Panc1 (cell line): ENCODE results near the gene LIPE. TPM values are rescaled to one million over a fixed set of nuclear protein-coding genes. Genes with fewer than 3 reads are reported as not detected.

Experiments used
- ATAC-seq: fragments of 200-7000 bp; cut with Tn5 transposase; 2 replicates; pipeline ENCODE4 v1.9.1; 2020; ENCODE audit warnings: mild to moderate bottlenecking, moderate library complexity
- BruUV-seq: library from RNA; stranded (reverse); fragments of 400-500 nt; replicated peaks from 2 replicates; lab custom pipeline; 2021; lab: Mats Ljungman, UMichigan
- CTCF ChIA-PET: fragments of 300-600 bp; sonication (Branson Sonifier 250); formaldehyde crosslinking; loops from one replicate; lab custom pipeline; 2022; ENCODE audit warnings: antibody characterized with exemption; lab: Charles Lee
- POLR2A ChIA-PET: fragments of 300-600 bp; sonication (Branson Sonifier 250); formaldehyde crosslinking; loops from one replicate; lab custom pipeline; 2022; ENCODE audit warnings: antibody characterized with exemption; lab: Charles Lee
- DNase-seq: peaks from one replicate; pipeline ENCODE4 v3.0.0-alpha.2; 2010; ENCODE audit warnings: low read depth, low spot score
- H3K27ac ChIP-seq: 2 replicates; pipeline ENCODE4 v1.5.1; 2011; ENCODE audit warnings: mild to moderate bottlenecking, low read length, inconsistent platforms
- H3K27me3 ChIP-seq: fragments of 200-500 bp; sonication (Bioruptor generic); 2 replicates; pipeline ENCODE4 v1.6.0; 2014; ENCODE audit warnings: low read length, inconsistent platforms; ENCODE audit not compliant: control insufficient read depth, insufficient read depth
- H3K36me3 ChIP-seq: fragments of 200-500 bp; sonication (Bioruptor generic); 2 replicates; pipeline ENCODE4 v1.5.1; 2014; ENCODE audit warnings: inconsistent platforms, mild to moderate bottlenecking, low read length, moderate library complexity; ENCODE audit not compliant: control insufficient read depth, insufficient read depth
- H3K4me1 ChIP-seq: 2 replicates; pipeline ENCODE4 v1.5.1; 2011; ENCODE audit warnings: inconsistent platforms, mild to moderate bottlenecking, low read length, moderate library complexity; ENCODE audit not compliant: control insufficient read depth, insufficient read depth
- H3K4me3 ChIP-seq, 2 experiments: 2 replicates each; pipeline ENCODE4 v1.5.1; 2011 to 2012; ENCODE audit warnings: low read depth in 2 of 2, low read length in 2 of 2, mild to moderate bottlenecking in 2 of 2, inconsistent platforms in 1 of 2, moderate library complexity in 1 of 2
- H3K9me3 ChIP-seq: fragments of 200-500 bp; sonication (Bioruptor generic); 2 replicates; pipeline ENCODE4 v1.5.1; 2014; ENCODE audit warnings: low read depth, mild to moderate bottlenecking, inconsistent platforms, low read length, moderate library complexity; ENCODE audit not compliant: control insufficient read depth, insufficient read depth
- POLR2AphosphoS5 ChIP-seq: IDR thresholded peaks from 2 replicates; pipeline ENCODE4 v1.6.1; 2012; ENCODE audit warnings: mild to moderate bottlenecking, low read depth, low read length, moderate library complexity
- SIN3A ChIP-seq: IDR thresholded peaks from 2 replicates; pipeline ENCODE4 v1.6.1; 2012; ENCODE audit warnings: low read depth, mild to moderate bottlenecking, low read length, moderate library complexity, borderline replicate concordance; ENCODE audit not compliant: insufficient read depth
- TCF7L2 ChIP-seq: IDR thresholded peaks from 2 replicates; pipeline ENCODE4 v1.6.1; 2011; ENCODE audit warnings: mild to moderate bottlenecking, low read depth, low read length, inconsistent platforms
- in situ Hi-C: cut with HindIII; loops from 2 replicates; pipeline ENCODE4 v1.10.0; 2016; ENCODE audit warnings: low sequenced_read_pairs, low pct_unique_long_range_greater_than_20kb
- intact Hi-C: fragments of 100-400 bp; cut with micrococcal nuclease; formaldehyde crosslinking; loops from one replicate; pipeline ENCODE4 v1.10.0; 2022; ENCODE audit not compliant: unreplicated experiment
- total RNA-seq: library from RNA; stranded (reverse); gene quantifications from one replicate; pipeline ENCODE4 v1.2.1, GENCODE V29; 2021; ENCODE audit not compliant: unreplicated experiment
- TF ChIP-seq, protein P1 (sequence below), 2 experiments: IDR thresholded peaks; 2 replicates each; pipeline ENCODE4 v1.6.1; 2011 to 2012; ENCODE audit warnings: low read depth in 2 of 2, control low read depth in 1 of 2, low read length in 1 of 2, mild to moderate bottlenecking in 1 of 2, moderate library complexity in 1 of 2; ENCODE audit not compliant: insufficient read depth in 1 of 2
- TF ChIP-seq, protein P2 (sequence below): fragments of 450-650 bp; IDR thresholded peaks from 2 replicates; pipeline ENCODE4 v1.5.1; 2017; ENCODE audit warnings: mild to moderate bottlenecking

The LIPE gene
- total RNA-seq, 1 experiment from 2014 or later: 3.4 TPM

- Histone ChIP-seq H3K9me3 (no peaks in the 10 kb centered on the region), H3K27ac (no peak overlapping the region), H3K36me3 (no peaks in the 10 kb centered on the region), H3K27me3 (no peaks in the 10 kb centered on the region), H3K4me3 (no peak overlapping the region), H3K4me1 (no peaks in the 10 kb centered on the region)
- ATAC-seq (no peak), DNase-seq (no peak)
- in situ Hi-C loops (no loop called here), intact Hi-C loops (no loop called here)
- CTCF ChIA-PET: no interaction called here
- BruUV-seq: no TSS peak
- no peak for TF ChIP-seq TCF7L2
- TF ChIP-seq, protein P1, sequence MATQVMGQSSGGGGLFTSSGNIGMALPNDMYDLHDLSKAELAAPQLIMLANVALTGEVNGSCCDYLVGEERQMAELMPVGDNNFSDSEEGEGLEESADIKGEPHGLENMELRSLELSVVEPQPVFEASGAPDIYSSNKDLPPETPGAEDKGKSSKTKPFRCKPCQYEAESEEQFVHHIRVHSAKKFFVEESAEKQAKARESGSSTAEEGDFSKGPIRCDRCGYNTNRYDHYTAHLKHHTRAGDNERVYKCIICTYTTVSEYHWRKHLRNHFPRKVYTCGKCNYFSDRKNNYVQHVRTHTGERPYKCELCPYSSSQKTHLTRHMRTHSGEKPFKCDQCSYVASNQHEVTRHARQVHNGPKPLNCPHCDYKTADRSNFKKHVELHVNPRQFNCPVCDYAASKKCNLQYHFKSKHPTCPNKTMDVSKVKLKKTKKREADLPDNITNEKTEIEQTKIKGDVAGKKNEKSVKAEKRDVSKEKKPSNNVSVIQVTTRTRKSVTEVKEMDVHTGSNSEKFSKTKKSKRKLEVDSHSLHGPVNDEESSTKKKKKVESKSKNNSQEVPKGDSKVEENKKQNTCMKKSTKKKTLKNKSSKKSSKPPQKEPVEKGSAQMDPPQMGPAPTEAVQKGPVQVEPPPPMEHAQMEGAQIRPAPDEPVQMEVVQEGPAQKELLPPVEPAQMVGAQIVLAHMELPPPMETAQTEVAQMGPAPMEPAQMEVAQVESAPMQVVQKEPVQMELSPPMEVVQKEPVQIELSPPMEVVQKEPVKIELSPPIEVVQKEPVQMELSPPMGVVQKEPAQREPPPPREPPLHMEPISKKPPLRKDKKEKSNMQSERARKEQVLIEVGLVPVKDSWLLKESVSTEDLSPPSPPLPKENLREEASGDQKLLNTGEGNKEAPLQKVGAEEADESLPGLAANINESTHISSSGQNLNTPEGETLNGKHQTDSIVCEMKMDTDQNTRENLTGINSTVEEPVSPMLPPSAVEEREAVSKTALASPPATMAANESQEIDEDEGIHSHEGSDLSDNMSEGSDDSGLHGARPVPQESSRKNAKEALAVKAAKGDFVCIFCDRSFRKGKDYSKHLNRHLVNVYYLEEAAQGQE (IDR thresholded peaks at IDR 0.05; ENCODE audit: insufficient read depth in 1 of 2, low read depth in 2 of 2, low read length in 1 of 2): no peak
- no peak for TF ChIP-seq POLR2AphosphoS5
- TF ChIP-seq, protein P2, sequence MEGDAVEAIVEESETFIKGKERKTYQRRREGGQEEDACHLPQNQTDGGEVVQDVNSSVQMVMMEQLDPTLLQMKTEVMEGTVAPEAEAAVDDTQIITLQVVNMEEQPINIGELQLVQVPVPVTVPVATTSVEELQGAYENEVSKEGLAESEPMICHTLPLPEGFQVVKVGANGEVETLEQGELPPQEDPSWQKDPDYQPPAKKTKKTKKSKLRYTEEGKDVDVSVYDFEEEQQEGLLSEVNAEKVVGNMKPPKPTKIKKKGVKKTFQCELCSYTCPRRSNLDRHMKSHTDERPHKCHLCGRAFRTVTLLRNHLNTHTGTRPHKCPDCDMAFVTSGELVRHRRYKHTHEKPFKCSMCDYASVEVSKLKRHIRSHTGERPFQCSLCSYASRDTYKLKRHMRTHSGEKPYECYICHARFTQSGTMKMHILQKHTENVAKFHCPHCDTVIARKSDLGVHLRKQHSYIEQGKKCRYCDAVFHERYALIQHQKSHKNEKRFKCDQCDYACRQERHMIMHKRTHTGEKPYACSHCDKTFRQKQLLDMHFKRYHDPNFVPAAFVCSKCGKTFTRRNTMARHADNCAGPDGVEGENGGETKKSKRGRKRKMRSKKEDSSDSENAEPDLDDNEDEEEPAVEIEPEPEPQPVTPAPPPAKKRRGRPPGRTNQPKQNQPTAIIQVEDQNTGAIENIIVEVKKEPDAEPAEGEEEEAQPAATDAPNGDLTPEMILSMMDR: no peak
- TF ChIP-seq SIN3A: no peak
- POLR2A ChIA-PET: no interaction called here
Measured at GRCh38 chr19:42368765-42369164, 58.4 kb downstream of the LIPE start.

DNA sequence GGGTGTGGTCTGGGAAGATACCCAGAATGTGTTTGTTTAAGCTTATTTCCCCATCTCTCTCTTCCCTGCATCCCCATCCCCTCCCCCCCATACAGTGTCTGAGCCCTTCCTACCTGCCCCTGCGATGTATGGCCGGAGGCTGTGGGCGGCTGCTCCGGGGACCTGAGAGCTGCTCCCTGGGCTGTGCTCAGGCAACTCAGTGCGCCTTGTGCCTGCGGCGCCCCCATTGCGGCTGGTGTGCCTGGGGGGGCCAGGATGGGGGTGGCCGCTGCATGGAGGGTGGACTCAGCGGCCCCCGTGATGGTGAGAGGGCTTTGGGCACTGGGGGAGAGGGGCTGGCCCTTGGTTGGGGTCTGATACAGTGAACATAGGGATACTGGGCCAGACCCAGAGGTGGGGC is 58.8 kb downstream of the LIPE start:
- no peaks in the 10 kb centered on the region for H3K27me3 ChIP-seq
- CTCF ChIA-PET: interaction anchor here (0.6 kb wide), 1 partner anchor 132 kb away, joined by 11 read pairs; no protein-coding TSS in a partner anchor
- DNase-seq (no peak), ATAC-seq (no peak)
- in situ Hi-C loops: no loop called here
- intact Hi-C loops: no loop called here
- no peak overlapping the region for H3K4me3 ChIP-seq
- POLR2A ChIA-PET: no interaction called here
- H3K36me3 ChIP-seq: no peaks in the 10 kb centered on the region
- H3K27ac ChIP-seq: no peak overlapping the region
- no TSS peak for BruUV-seq
- TF ChIP-seq TCF7L2: no peak
- TF ChIP-seq SIN3A: no peak
- TF ChIP-seq, protein P2: no peak
- TF ChIP-seq, protein P1 (IDR thresholded peaks at IDR 0.05; ENCODE audit: insufficient read depth in 1 of 2, low read depth in 2 of 2, low read length in 1 of 2): no peak
- TF ChIP-seq POLR2AphosphoS5: no peak
- H3K9me3 ChIP-seq: no peaks in the 10 kb centered on the region
- no peaks in the 10 kb centered on the region for H3K4me1 ChIP-seq
